Measurements from ENCODE around the gene PITPNC1. TPM values are rescaled to one million over a fixed set of nuclear protein-coding genes. Genes with fewer than 3 reads are reported as not detected.

Gene PITPNC1
- total RNA-seq, 1 experiment from 2014 or later: 23.1 TPM

DNA sequence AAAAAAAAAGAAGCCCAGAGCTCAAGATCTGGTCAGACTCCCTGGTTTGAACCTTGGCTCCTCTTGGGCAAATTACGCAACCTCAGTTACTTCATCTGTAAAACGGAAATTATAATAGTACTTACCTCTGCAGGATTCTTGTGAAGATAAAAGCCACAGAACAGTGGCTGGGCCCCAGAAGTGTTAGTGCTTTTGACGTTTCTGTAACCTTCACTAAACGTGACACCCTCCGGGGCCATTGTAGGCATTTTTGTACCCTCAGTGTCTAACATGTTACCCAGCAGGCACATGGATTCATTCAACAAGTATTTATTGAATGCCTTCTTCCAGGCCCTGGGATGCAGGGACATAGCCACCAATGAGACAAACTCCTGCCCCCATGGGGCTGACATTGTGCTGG lies 58.0 kb downstream of the PITPNC1 start:
- TF ChIP-seq EZH2 (IDR thresholded peaks at IDR 0.05; ENCODE audit: low read length, unreplicated experiment): no peak
- TF ChIP-seq EZH2phosphoT487 (IDR thresholded peaks at IDR 0.05; ENCODE audit: borderline replicate concordance, low read length): no peak
- TF ChIP-seq, protein P1, sequence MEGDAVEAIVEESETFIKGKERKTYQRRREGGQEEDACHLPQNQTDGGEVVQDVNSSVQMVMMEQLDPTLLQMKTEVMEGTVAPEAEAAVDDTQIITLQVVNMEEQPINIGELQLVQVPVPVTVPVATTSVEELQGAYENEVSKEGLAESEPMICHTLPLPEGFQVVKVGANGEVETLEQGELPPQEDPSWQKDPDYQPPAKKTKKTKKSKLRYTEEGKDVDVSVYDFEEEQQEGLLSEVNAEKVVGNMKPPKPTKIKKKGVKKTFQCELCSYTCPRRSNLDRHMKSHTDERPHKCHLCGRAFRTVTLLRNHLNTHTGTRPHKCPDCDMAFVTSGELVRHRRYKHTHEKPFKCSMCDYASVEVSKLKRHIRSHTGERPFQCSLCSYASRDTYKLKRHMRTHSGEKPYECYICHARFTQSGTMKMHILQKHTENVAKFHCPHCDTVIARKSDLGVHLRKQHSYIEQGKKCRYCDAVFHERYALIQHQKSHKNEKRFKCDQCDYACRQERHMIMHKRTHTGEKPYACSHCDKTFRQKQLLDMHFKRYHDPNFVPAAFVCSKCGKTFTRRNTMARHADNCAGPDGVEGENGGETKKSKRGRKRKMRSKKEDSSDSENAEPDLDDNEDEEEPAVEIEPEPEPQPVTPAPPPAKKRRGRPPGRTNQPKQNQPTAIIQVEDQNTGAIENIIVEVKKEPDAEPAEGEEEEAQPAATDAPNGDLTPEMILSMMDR (conservative IDR thresholded peaks at IDR 0.05; ENCODE audit: low read depth, low read length): no peak
- H2AFZ ChIP-seq (ENCODE audit: low read length): no peak overlapping the region
- BruUV-seq (replicated peaks): no TSS peak
- H3K27me3 ChIP-seq (ENCODE audit: low read length): no peaks in the 10 kb centered on the region
- no peak for ATAC-seq
- H4K20me1 ChIP-seq (ENCODE audit: low read length): no peaks in the 10 kb centered on the region
- H3K27ac ChIP-seq (ENCODE audit: low read length): no peak overlapping the region
- intact Hi-C loops (cut with micrococcal nuclease): no loop called here
- H3K9me3 ChIP-seq (ENCODE audit: low read length): no peaks in the 10 kb centered on the region
- H3K36me3 ChIP-seq (ENCODE audit: low read depth, low read length): no peaks in the 10 kb centered on the region
- CTCF ChIA-PET: no interaction called here
- no peak for DNase-seq
- no peaks in the 10 kb centered on the region for H3K9me2 ChIP-seq (replicated peaks; ENCODE audit: low read length)
- peaks cover 13% of the 10 kb centered on the region for H3K4me1 ChIP-seq (ENCODE audit: insufficient read depth, low read length)
- H3K9ac ChIP-seq (ENCODE audit: low read length): no peak overlapping the region
- POLR2A ChIA-PET (ENCODE audit: unreplicated experiment): interaction anchor here (0.6 kb wide), 1 partner anchor 9 kb away, joined by 5 read pairs; no protein-coding TSS in a partner anchor
- H3K4me2 ChIP-seq (ENCODE audit: low read length): no peak overlapping the region
- H3K79me2 ChIP-seq (ENCODE audit: low read length): no peaks in the 10 kb centered on the region
- no peak overlapping the region for H3K4me3 ChIP-seq (ENCODE audit: low read length)
- H3F3A ChIP-seq (ENCODE audit: low read length, unreplicated experiment): no peaks in the 10 kb centered on the region

DNA sequence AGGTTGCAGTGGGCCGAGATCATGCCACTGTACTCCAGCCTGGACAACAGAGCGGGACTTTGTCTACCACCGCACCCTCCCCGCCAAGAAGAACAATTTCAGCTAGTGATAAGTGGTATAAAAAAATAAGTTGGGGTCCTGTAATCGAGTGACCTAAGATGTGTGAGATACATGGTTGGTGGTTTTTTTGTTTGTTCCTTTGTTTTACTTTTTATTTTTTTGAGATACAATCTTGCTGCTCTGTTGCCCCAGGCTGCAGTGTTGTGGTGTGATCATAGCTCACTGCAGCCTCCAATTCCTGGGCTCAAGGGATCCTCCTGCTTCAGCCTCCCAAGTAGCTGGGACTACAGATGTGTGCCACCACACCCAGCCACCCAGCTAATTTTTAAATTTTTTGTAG lies 58.7 kb downstream of the PITPNC1 start:
- ChIA-PET POLR2A (ENCODE audit: unreplicated experiment) (no interaction called here), CTCF (no interaction called here)
- H3K27ac ChIP-seq (ENCODE audit: low read length): no peak overlapping the region
- H3K9me2 ChIP-seq (replicated peaks; ENCODE audit: low read length): no peaks in the 10 kb centered on the region
- intact Hi-C loops (cut with micrococcal nuclease): no loop called here
- BruUV-seq (replicated peaks): no TSS peak
- H3K9me3 ChIP-seq (ENCODE audit: low read length): no peaks in the 10 kb centered on the region
- no peaks in the 10 kb centered on the region for H3K27me3 ChIP-seq (ENCODE audit: low read length)
- no peaks in the 10 kb centered on the region for H3K36me3 ChIP-seq (ENCODE audit: low read depth, low read length)
- ATAC-seq: no peak
- no peak overlapping the region for H3K4me3 ChIP-seq (ENCODE audit: low read length)
- no peaks in the 10 kb centered on the region for H3K79me2 ChIP-seq (ENCODE audit: low read length)
- H3K9ac ChIP-seq (ENCODE audit: low read length): no peak overlapping the region
- H3F3A ChIP-seq (ENCODE audit: low read length, unreplicated experiment): no peaks in the 10 kb centered on the region
- H4K20me1 ChIP-seq (ENCODE audit: low read length): no peaks in the 10 kb centered on the region
- no peak for DNase-seq
- no peak overlapping the region for H3K4me2 ChIP-seq (ENCODE audit: low read length)
- TF ChIP-seq EZH2 (IDR thresholded peaks at IDR 0.05; ENCODE audit: low read length, unreplicated experiment) (no peak), EZH2phosphoT487 (IDR thresholded peaks at IDR 0.05; ENCODE audit: borderline replicate concordance, low read length) (no peak)
- TF ChIP-seq, protein P1 (conservative IDR thresholded peaks at IDR 0.05; ENCODE audit: low read depth, low read length): no peak
- no peak overlapping the region for H2AFZ ChIP-seq (ENCODE audit: low read length)
- H3K4me1 ChIP-seq (ENCODE audit: insufficient read depth, low read length): peaks cover 17% of the 10 kb centered on the region

DNA sequence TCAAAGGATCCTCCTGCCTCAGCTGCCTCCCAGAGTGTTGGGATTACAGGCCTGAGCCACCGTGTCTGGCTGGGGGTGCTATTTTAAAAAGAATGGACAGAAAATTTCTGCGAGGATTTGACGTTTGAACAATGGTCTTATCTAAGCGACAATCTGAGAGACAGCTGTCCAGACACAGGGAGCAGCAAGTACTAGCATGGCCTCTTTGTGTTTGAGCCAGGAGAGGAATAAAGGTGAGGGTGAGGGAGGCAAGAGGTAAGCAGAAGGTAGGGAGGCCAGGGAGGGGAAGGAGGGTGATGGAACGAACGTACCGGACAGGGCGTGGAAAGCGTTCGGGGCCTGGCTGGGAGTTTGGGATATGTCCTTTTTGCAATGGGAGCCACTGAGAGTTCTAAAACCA lies 59.2 kb downstream of the PITPNC1 start:
- CTCF ChIA-PET: no interaction called here
- H3K27me3 ChIP-seq (ENCODE audit: low read length): no peaks in the 10 kb centered on the region
- peaks cover 18% of the 10 kb centered on the region for H3K4me1 ChIP-seq (ENCODE audit: insufficient read depth, low read length)
- no peak overlapping the region for H3K4me3 ChIP-seq (ENCODE audit: low read length)
- ATAC-seq (no peak), DNase-seq (no peak)
- no peaks in the 10 kb centered on the region for H3K36me3 ChIP-seq (ENCODE audit: low read depth, low read length)
- no TSS peak for BruUV-seq (replicated peaks)
- H4K20me1 ChIP-seq (ENCODE audit: low read length): no peaks in the 10 kb centered on the region
- H3K27ac ChIP-seq (ENCODE audit: low read length): no peak overlapping the region
- no peaks in the 10 kb centered on the region for H3K9me3 ChIP-seq (ENCODE audit: low read length)
- H3K9ac ChIP-seq (ENCODE audit: low read length): no peak overlapping the region
- TF ChIP-seq, protein P1 (conservative IDR thresholded peaks at IDR 0.05; ENCODE audit: low read depth, low read length): no peak
- no peak for TF ChIP-seq EZH2 (IDR thresholded peaks at IDR 0.05; ENCODE audit: low read length, unreplicated experiment)
- TF ChIP-seq EZH2phosphoT487 (IDR thresholded peaks at IDR 0.05; ENCODE audit: borderline replicate concordance, low read length): no peak
- no peaks in the 10 kb centered on the region for H3K9me2 ChIP-seq (replicated peaks; ENCODE audit: low read length)
- H3F3A ChIP-seq (ENCODE audit: low read length, unreplicated experiment): no peaks in the 10 kb centered on the region
- no peak overlapping the region for H2AFZ ChIP-seq (ENCODE audit: low read length)
- intact Hi-C loops (cut with micrococcal nuclease): no loop called here
- POLR2A ChIA-PET (ENCODE audit: unreplicated experiment): no interaction called here
- H3K79me2 ChIP-seq (ENCODE audit: low read length): no peaks in the 10 kb centered on the region
- no peak overlapping the region for H3K4me2 ChIP-seq (ENCODE audit: low read length)

Measured in PC-3 (cell line).